ENCODE data around the gene DRGX.

Gene DRGX

GRCh38 chr10:49359349-49360270, 36.3 kb downstream of the DRGX start:
- Histone ChIP-seq H3K4me3 (replicated peaks; ENCODE audit: low read depth, low read length) (no peak overlapping the region), H3K36me3 (ENCODE audit: control insufficient read depth, insufficient read depth, low read length) (no peaks in the 10 kb centered on the region), H3K27me3 (replicated peaks; ENCODE audit: control insufficient read depth, insufficient read depth, low read length) (no peaks in the 10 kb centered on the region)
- DNase-seq (ENCODE audit: extremely low read depth, insufficient read length): no peak
- no peak for TF ChIP-seq CTCF (IDR thresholded peaks at IDR 0.05; ENCODE audit: insufficient read depth, low read length, poor library complexity, severe bottlenecking)

- TF ChIP-seq CTCF (IDR thresholded peaks at IDR 0.05; ENCODE audit: insufficient read depth, low read length, poor library complexity, severe bottlenecking): no peak
- Histone ChIP-seq H3K27me3 (replicated peaks; ENCODE audit: control insufficient read depth, insufficient read depth, low read length) (no peaks in the 10 kb centered on the region; the same call in 1 of the 2 replicates), H3K36me3 (ENCODE audit: control insufficient read depth, insufficient read depth, low read length) (no peaks in the 10 kb centered on the region), H3K4me3 (replicated peaks; ENCODE audit: low read depth, low read length) (no peak overlapping the region)
- DNase-seq (ENCODE audit: extremely low read depth, insufficient read length): no peak
Measured at GRCh38 chr10:49357910-49358309, 38.0 kb downstream of the DRGX start.

- no peaks in the 10 kb centered on the region; the same call in 1 of the 2 replicates for H3K27me3 ChIP-seq (replicated peaks; ENCODE audit: control insufficient read depth, insufficient read depth, low read length)
- no peak for DNase-seq (ENCODE audit: extremely low read depth, insufficient read length)
- H3K36me3 ChIP-seq (ENCODE audit: control insufficient read depth, insufficient read depth, low read length): no peaks in the 10 kb centered on the region
- H3K4me3 ChIP-seq (replicated peaks; ENCODE audit: low read depth, low read length): no peak overlapping the region
- TF ChIP-seq CTCF (IDR thresholded peaks at IDR 0.05; ENCODE audit: insufficient read depth, low read length, poor library complexity, severe bottlenecking): no peak
Measured at GRCh38 chr10:49356944-49357343, 38.9 kb downstream of the DRGX start.

- Histone ChIP-seq H3K4me3 (replicated peaks; ENCODE audit: low read depth, low read length) (no peak overlapping the region), H3K27me3 (replicated peaks; ENCODE audit: control insufficient read depth, insufficient read depth, low read length) (no peaks in the 10 kb centered on the region; the same call in 1 of the 2 replicates), H3K36me3 (ENCODE audit: control insufficient read depth, insufficient read depth, low read length) (no peaks in the 10 kb centered on the region)
- no peak for TF ChIP-seq CTCF (IDR thresholded peaks at IDR 0.05; ENCODE audit: insufficient read depth, low read length, poor library complexity, severe bottlenecking)
- DNase-seq (ENCODE audit: extremely low read depth, insufficient read length): no peak
Measured at GRCh38 chr10:49356181-49356580, 39.7 kb downstream of the DRGX start.

GRCh38 chr10:49355221-49355620, 40.7 kb downstream of the DRGX start:
- H3K27me3 ChIP-seq (replicated peaks; ENCODE audit: control insufficient read depth, insufficient read depth, low read length): no peaks in the 10 kb centered on the region; the same call in 1 of the 2 replicates
- H3K36me3 ChIP-seq (ENCODE audit: control insufficient read depth, insufficient read depth, low read length): no peaks in the 10 kb centered on the region
- TF ChIP-seq CTCF (IDR thresholded peaks at IDR 0.05; ENCODE audit: insufficient read depth, low read length, poor library complexity, severe bottlenecking): no peak
- H3K4me3 ChIP-seq (replicated peaks; ENCODE audit: low read depth, low read length): no peak overlapping the region
- DNase-seq (ENCODE audit: extremely low read depth, insufficient read length): no peak
